SIG-M5 treated with dmso at 0.1 percent for 504 hours (cell line): Measurements from ENCODE around the gene CAMTA2.
A peak's percentile ranks its signal among the peaks of the same experiment; 100 is the strongest.

ENCODE experiments used
- DNase-seq: peaks from one replicate; lab custom pipeline; 2025; ENCODE audit not compliant: unreplicated experiment; lab: John Stamatoyannopoulos, UW

CAMTA2 gene

GRCh38 chr17:4999430-5000093, 12.1 kb upstream of the CAMTA2 start:
- no peak for DNase-seq

DNA sequence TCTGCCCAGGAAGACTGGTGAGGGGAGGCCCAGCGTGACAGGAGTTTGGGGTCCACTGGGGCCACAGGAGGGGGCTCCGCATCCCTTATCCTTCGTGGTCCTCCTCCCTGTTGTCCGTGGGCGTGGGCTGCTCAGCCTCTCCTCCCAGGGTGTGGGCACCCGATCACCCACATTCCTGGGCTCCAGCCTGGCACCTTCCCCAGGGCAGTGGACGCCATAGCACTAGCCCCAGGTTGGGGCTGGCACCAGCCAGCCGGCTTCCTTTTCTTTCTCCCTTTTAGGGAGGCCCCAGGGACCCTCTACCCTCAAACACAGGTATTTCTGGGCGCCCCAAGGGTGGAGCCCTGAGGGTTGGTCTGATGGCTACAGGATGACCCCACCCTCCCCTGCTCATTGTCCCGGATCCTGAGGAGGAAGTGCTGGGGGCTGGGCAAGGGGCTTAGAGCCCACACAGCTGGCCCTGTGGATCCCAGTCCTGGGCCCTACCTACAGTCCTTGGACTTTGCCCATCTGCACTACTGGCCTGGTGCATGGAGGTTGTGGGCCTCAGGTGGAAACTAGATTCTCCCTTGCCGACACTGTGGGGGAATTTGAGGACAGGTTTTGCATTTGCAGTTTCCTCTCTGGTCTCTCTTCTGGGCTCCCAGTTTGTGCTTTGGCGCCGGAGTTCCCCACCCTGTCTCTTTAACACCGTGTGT, 11.4 kb upstream of the CAMTA2 start:
- no peak for DNase-seq

DNA sequence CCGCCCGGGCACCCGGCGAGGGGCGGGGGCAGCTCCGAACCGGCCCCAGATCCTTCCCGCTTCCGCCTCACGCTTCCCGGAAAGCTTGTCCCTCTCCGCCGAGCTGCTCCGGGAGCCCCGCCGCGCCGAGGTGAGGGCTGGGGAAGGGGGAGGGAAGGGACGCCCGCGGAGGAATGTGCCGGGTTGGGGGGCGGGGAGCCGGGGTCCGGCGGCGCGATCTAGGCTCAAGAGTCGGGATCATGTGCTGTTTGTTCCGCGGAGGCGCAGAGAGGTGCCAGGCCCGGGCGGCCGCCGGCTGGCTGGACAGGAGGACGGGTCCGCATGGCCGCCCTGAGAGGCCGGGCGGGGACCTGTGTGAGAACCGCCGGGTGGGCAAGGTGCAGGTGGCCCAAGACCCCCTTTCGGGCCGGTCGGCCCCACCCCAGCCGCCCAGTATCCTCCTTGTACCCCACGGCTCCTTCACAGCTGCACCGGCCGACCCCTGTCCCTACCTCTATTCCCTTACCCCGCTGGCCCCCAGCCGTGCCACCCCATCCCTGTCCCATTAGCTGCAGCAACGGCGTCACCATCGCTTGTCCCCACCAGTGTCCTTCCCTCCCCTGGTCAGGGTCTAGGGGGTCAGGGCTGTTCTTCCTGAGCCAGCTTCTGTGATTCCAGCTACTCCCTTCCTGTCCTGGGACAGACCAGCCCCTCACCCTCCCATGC, 10.7 kb upstream of the CAMTA2 start:
- DNase-seq, result no peak

GRCh38 chr17:4997302-4998026, 10.0 kb upstream of the CAMTA2 start, which contains the start of the genes INCA1 and KIF1C:
Gene INCA1, minus strand, starts transcription at chr17:4997522. Its CDS starts 3,085 bp downstream, at chr17:4994437.
Gene KIF1C, plus strand, starts transcription at chr17:4997950. Its CDS starts 2,297 bp downstream, at chr17:5000247.
- DNase-seq, result peak; percentile 81

DNA sequence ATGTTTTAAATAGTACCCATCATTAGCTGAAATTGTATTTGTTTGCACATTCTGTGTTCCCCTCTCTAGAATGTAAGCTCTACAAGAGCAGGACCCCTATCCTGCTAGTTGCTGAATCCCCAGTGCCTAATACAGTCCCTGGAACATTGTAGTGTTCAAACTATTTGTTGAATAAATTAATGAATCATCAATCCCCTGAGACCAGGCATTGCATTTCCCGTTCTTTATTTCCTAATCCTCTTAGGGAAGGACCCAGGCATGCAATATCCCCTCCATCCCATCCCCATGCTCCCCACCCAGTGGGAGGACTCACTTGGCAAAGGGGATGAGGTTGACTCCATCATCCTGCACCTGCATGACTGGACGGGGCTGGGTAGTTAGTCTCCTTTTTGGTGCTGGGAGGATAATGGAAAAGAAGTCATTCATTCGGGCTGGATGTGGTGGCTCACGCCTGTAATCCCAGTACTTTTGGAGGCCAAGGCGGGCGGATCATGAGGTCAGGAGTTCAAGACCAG, 6.7 kb upstream of the CAMTA2 start:
- no peak for DNase-seq

GRCh38 chr17:4987767-4988567, 492 bp upstream of the CAMTA2 start:
- DNase-seq, result no peak

GRCh38 chr17:4986403-4986802, 1.1 kb downstream of the CAMTA2 start:
- DNase-seq, result no peak

GRCh38 chr17:4982305-4982704, 5.2 kb downstream of the CAMTA2 start:
- no peak for DNase-seq

DNA sequence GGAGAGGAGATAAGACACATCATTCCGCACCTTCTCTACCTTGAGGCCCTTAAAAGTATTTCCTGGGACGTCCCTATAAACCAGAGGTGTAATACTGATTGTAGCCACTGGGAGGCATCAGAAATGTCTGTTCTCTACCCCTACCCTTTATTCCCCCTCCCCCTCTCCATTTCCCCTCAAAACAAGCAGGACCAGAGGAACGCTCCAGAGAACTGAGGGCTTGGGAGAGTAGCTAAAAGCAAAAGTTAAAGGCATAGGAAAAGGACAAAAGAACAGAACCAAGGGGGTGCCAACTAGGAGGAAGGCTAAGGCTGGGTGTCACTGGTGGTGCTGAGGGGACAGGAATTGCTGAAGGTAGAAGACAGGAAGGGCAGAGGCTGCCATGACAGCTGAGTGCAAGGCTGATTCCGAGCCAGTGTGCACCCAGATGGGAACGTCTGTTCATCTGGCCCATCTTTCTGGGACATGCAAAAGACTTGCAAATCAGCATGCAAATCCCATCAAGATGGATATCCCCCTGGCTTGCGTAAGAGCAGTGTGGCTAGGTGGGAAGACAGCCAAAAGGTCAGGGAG, 6.7 kb downstream of the CAMTA2 start:
- peak; percentile 39 for DNase-seq

GRCh38 chr17:4978726-4979125, 8.7 kb downstream of the CAMTA2 start:
- DNase-seq, result peak; percentile 68

DNA sequence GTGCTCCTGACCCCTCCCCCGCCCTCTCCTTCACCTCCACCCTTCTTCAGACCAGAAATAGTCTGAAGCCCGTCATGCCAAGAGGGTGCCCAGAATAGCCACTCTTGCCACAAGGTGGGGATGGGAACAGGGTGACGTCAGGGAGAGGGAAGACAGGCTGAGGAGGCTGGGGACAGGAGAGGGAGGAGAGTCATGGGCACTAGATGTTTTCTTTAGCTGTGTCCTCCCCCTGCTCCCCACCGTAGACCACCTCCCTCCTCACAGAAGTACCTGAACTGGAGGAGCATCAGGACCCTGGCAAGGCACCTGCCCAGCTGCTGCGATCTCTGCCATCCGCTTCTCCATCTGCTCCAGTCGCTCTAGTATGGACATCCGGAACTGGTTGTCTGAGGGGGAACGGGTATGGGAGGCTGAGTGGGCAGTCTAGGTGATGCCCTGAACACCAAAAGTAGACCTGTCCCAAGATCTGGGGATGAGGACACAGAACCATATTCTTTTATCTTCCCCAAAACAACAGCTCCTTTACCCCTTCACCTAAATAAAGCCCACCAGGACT, 13.3 kb downstream of the CAMTA2 start:
- DNase-seq, result no peak

DNA sequence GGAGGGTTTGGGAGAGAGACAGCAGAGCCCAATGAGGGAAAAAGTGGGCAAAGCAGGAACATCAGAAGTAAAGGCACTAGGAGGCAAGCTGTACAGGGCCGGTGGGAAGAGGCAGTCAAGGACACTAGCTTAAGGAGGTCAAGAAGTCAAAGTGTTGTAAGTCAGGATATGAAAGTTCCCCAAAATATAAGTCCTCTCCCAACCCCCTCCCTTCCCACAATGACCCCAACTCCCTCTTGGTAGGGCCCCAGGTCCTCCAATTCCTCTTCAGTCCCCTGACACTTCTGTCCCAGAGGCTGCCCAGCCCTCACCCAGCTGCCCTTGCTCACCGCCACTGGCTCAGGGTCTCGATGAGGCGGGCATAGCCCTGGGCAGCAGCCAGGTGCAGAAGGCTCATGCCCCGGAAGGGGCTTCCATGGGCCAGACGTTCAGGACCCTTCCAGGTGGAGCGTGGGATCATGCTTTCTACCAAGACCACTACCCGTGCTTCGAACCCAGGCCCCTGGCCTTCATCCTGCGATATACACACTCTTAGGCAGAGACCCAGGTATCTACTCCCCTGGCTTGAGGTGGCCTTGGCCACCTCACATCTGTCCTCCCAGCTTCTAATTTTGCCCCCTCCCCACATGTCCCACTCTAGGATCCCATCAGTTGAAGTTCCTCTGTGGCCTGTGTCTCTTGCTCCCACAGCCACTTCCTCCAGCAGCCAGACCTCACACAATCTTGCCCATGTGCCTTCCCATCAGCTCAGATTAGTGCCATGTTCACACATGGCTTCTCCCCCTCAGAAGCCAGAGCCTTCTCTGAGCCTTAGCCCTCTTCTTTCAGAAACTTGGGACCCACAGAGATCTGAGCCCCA, 14.0 kb downstream of the CAMTA2 start:
- no peak for DNase-seq

GRCh38 chr17:4972752-4973151, 14.7 kb downstream of the CAMTA2 start:
- DNase-seq, result no peak

GRCh38 chr17:4972322-4972721, 15.2 kb downstream of the CAMTA2 start:
- DNase-seq, result no peak

GRCh38 chr17:4971826-4972225, 15.6 kb downstream of the CAMTA2 start:
- DNase-seq, result no peak

GRCh38 chr17:4970273-4970672, 17.2 kb downstream of the CAMTA2 start:
- DNase-seq, result no peak

GRCh38 chr17:4969551-4970173, 17.8 kb downstream of the CAMTA2 start:
- DNase-seq, result no peak

- DNase-seq, result peak; percentile 84
These were observed 18.4 kb downstream of the CAMTA2 start for GRCh38 chr17:4969047-4969550.
